SH-SY5Y (cell line): Measurements from ENCODE around the gene ELMO2.

Source experiments
- GATA2 ChIP-seq: IDR thresholded peaks from 2 replicates; pipeline ENCODE4 v1.6.1; 2011; ENCODE audit warnings: mild to moderate bottlenecking, low read depth, low read length
- GATA3 ChIP-seq: IDR thresholded peaks from 2 replicates; pipeline ENCODE4 v1.6.1; 2011; ENCODE audit warnings: low read depth, mild to moderate bottlenecking, low read length, moderate library complexity

The ELMO2 gene

DNA sequence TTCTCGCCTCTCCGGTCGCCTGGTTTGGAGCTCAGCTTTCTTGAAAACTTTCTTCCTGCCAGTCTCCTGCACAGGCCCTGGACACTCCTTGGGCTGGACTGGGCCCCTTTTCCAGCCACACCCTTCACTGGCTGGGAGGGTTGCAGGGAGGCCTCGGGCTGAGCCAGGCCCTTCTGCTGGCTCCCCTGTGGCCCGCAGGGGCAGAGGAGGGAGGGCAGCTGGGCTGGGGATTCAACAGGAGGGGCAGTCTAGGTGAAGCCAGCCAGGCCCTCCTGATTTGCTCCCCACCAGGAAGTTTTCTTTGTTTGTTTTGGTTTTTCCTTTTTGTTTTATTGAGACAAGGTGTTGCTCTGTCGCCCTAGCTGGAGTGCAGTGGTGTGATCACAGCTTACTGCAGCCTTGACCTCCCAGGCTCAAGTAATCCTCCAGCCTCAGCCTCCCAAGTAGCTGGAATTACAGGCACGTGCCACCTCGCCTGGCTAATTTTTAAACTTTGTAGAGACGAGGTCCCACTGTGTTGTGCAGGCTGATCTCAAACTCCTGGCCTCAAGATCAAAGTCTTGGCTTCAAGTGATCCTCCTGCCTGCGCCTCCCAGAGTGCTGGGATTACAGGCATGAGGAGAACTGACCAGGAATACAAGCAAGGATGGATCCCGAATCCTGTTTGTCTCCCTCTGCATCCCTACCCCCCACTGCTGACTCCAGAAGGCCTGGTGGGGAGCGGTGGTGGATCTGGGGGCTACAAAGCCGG is 74.6 kb downstream of the ELMO2 start:
- TF ChIP-seq GATA2 = no peak
- TF ChIP-seq GATA3 = no peak

DNA sequence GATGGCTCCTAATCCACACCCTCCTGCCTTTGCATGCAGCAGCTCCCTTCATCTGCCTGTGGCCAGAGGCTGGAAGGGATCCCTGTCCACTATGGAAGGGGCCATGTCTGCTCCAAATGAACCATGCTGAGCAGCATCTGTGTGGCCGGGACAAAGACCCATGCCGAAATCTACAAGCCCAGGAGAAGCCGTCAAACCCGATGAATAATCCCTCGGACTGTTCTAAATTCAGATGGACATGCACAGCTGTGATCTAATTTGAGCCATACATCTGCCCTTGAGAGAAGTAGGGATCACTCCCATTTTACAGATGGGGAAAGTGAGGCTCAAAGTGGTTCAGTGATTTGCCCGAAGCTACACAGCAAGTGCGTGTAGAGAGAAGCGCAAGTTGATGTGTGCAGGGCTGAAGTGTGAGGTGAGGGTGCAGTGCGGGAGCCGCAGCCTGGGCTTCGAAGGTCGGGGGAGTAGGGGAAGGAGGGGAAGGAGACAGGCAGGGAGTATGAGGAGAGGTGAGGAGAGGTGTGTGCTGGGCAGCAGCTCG is 75.5 kb downstream of the ELMO2 start:
- no peak for TF ChIP-seq GATA2
- TF ChIP-seq GATA3 = no peak

- TF ChIP-seq GATA3 (no peak), GATA2 (no peak)
Observed at GRCh38 chr20:46330072-46330763, 76.2 kb downstream of the ELMO2 start.

GRCh38 chr20:46328200-46328882 is 78.1 kb downstream of the ELMO2 start:
- TF ChIP-seq GATA3 (no peak), GATA2 (no peak)

GRCh38 chr20:46327557-46327956 is 78.9 kb downstream of the ELMO2 start:
- TF ChIP-seq GATA3 = no peak
- no peak for TF ChIP-seq GATA2

DNA sequence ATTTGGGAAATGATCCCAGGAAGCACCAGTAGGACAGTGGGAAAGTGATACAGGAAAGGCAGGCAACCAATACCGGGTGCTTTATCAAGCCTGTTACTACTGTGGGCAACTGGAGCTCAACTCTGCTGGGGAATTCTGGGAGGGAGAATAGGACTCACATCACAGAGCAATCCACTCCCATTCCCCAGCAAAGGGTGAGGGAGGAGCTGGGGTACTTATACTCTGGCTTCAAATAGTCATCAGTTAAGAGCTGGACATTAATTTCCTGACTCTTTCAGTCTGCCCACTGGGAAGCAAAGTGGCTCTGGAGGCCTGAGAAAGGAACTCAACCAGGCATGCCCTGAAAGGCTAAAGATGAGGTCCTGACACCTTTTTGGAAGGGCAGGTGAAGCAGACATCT is 80.6 kb downstream of the ELMO2 start:
- TF ChIP-seq GATA3 = no peak
- TF ChIP-seq GATA2 = no peak

GRCh38 chr20:46324960-46325703 is 81.3 kb downstream of the ELMO2 start:
- TF ChIP-seq GATA3 (no peak), GATA2 (no peak)

DNA sequence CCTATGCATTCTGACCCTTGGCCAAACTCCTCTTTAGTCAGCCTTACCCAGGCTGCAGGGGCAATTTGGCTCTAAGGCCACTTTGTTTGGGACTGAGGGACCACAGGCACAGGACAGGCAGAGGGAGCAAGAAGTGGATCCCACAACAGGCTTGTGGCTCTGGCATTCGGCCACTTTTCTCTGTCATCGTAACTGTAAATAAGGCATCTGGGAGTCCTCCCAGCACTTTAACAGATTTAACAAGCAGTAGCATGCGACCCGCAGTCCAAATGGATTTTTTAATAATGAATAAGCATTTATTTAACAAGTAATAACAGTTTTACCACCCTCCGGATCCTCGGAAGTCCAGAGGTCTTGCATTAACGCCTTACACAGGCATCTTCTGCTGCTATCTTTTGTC is 82.0 kb downstream of the ELMO2 start:
- TF ChIP-seq GATA3 (no peak), GATA2 (no peak)

GRCh38 chr20:46323557-46323956 is 82.9 kb downstream of the ELMO2 start:
- TF ChIP-seq GATA2 = no peak
- no peak for TF ChIP-seq GATA3

DNA sequence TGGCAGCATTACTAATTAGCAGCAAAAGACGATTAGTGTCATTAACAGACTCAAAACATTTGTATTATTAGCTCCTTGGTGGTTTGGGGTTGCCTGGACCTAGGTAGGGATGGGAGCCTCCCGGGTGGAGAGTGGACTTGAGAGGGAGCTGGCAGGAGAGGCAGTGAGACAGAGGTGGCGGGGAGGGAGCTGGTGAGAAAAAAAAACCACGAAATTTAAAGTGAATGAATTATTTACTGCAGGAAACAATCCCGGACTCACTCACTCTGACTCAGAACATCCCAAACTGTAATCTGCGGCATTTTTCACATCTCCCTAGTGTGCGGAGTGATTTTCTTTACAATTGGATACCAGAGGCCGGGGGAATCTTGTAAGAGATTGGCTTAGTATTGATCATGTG is 83.8 kb downstream of the ELMO2 start:
- TF ChIP-seq GATA3 (no peak), GATA2 (no peak)

GRCh38 chr20:46317685-46318177 is 88.7 kb downstream of the ELMO2 start:
- TF ChIP-seq GATA2 = no peak
- no peak for TF ChIP-seq GATA3

DNA sequence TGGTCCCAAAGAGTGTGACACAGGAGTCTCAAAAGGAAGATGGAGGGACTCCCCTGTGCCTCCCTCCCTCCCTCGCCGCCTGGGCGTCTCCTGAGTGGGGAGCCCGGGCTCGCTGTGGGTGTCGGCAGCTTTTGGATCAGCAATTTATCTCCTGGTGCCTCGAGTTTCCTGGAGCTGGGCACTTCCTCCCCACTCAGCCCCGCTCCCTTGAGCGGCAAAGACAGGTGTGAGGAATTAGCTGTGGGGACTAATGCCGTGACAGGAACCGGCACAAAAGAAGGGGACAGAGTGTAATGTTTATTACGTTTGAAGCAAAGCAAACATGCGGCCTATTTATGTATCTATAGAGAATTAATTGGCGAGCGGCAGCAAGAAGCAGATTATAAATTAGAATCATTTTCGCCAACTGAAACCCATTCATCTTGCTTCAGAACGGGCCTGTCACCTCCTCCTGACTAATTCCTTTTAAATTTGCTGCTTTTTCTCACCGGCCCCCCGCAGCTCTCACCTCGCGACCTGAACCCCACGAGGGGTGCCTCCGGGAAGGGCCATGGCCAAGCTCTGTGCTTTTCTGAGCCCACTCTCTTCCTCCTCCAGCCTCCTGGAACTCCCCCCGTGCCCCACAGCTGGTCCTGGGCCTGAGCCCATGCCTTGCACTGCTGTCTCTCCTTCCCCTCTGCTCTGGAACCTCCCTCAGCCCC is 89.3 kb downstream of the ELMO2 start:
- TF ChIP-seq GATA2 (no peak), GATA3 (no peak)
